CD4-positive, alpha-beta T cell treated with Interleukin-10 for 1 hour (primary cell): ENCODE measurements around the gene ANKRD52.
A peak's percentile ranks its signal among the peaks of the same experiment; 100 is the strongest.
"Not testable (repeated sequence)": the region's sequence is repeated elsewhere in the genome, so short reads cannot be mapped to it uniquely, and the experiment has no call there.

Source experiments
- DNase-seq: peaks from one replicate; pipeline ENCODE4 v3.0.0-alpha.2; 2020

The ANKRD52 gene

GRCh38 chr12:56205445-56205844, 52.7 kb downstream of the ANKRD52 start:
- no peak for DNase-seq

GRCh38 chr12:56204275-56204674, 53.9 kb downstream of the ANKRD52 start:
- DNase-seq = no peak

- DNase-seq = no peak
Observed at GRCh38 chr12:56202838-56203237, 55.3 kb downstream of the ANKRD52 start.

- DNase-seq = no peak
Observed at GRCh38 chr12:56202366-56202765, 55.8 kb downstream of the ANKRD52 start.

GRCh38 chr12:56198836-56199235, 59.3 kb downstream of the ANKRD52 start:
- DNase-seq = no peak

- no peak for DNase-seq
Observed at GRCh38 chr12:56197921-56198635, 60.1 kb downstream of the ANKRD52 start.

GRCh38 chr12:56196818-56197550, 61.2 kb downstream of the ANKRD52 start:
- not testable (repeated sequence) for DNase-seq

GRCh38 chr12:56193025-56193578, 65.1 kb downstream of the ANKRD52 start:
- DNase-seq = peak; percentile 86

GRCh38 chr12:56192582-56192981, 65.6 kb downstream of the ANKRD52 start:
- DNase-seq = no peak

- DNase-seq = no peak
Observed at GRCh38 chr12:56190695-56191155, 67.5 kb downstream of the ANKRD52 start.

- peak; percentile 86 for DNase-seq
Observed at GRCh38 chr12:56189918-56190694, 68.1 kb downstream of the ANKRD52 start.

GRCh38 chr12:56189099-56189917, 68.9 kb downstream of the ANKRD52 start, which contains the start of gene SMARCC2:
Gene SMARCC2 (minus strand): TSS chr12:56189483. CDS start chr12:56189461, 22 bp downstream.
- peak; percentile 89 for DNase-seq

GRCh38 chr12:56188778-56189098, 69.4 kb downstream of the ANKRD52 start:
- DNase-seq = no peak

- no peak for DNase-seq
Observed at GRCh38 chr12:56188131-56188777, 69.9 kb downstream of the ANKRD52 start.
